Gastroesophageal sphincter (tissue), 4 donors: ENCODE data around the gene HLA-B. TPM values are rescaled to one million over a fixed set of nuclear protein-coding genes. Genes with fewer than 3 reads are reported as not detected.

Source experiments
- ATAC-seq: fragments of 150-250 bp; one replicate; pipeline ENCODE4 v1.9.1; 2016; ENCODE audit warnings: mild to moderate bottlenecking, moderate library complexity
- H3K27ac ChIP-seq, 4 donors: fragments of 200-600 bp; sonication (generic) in 3 of 4; 1 replicate in 3 of 4; 2 replicates in 1 of 4; pipeline ENCODE4 v1.5.1; 2016 to 2019
- H3K27me3 ChIP-seq: fragments of 200-600 bp; sonication (generic); one replicate; pipeline ENCODE4 v1.5.1; 2019
- H3K36me3 ChIP-seq, 2 donors: fragments of 200-600 bp; sonication (generic); one replicate each; pipeline ENCODE4 v1.5.1; 2019; ENCODE audit warnings: control low read depth in 1 of 2
- H3K4me1 ChIP-seq, 3 donors: fragments of 200-600 bp; sonication (generic); 1 replicate in 2 of 3; 2 replicates in 1 of 3; pipeline ENCODE4 v1.5.1; 2016 to 2019; ENCODE audit warnings: control low read depth in 2 of 3
- H3K4me3 ChIP-seq, 2 donors: fragments of 200-600 bp; sonication (generic); one replicate each; pipeline ENCODE4 v1.5.1; 2019; ENCODE audit warnings: mild to moderate bottlenecking in 1 of 2, moderate library complexity in 1 of 2
- H3K9me3 ChIP-seq, 3 donors: fragments of 200-600 bp; sonication (generic); one replicate each; pipeline ENCODE4 v1.5.1; 2017 to 2019; ENCODE audit warnings: control low read depth in 2 of 3
- EP300 ChIP-seq: sonication (generic); formaldehyde crosslinking; IDR thresholded peaks from one replicate; pipeline ENCODE4 v1.6.1; 2017; ENCODE audit warnings: antibody characterized with exemption, mild to moderate bottlenecking
- POLR2A ChIP-seq, 2 donors: fragments of 450-650 bp; IDR thresholded peaks; one replicate each; pipeline ENCODE4 v1.6.1; 2017; ENCODE audit warnings: antibody characterized with exemption in 2 of 2, mild to moderate bottlenecking in 2 of 2, moderate library complexity in 1 of 2
- POLR2AphosphoS5 ChIP-seq: sonication (generic); formaldehyde crosslinking; IDR thresholded peaks from one replicate; pipeline ENCODE4 v1.6.1; 2017; ENCODE audit warnings: antibody characterized with exemption
- WGBS, 2 donors: methylation state at CpG; one replicate each; pipeline ENCODE4 v1.1.5; 2018; ENCODE audit warnings: low coverage in 1 of 2; 5-methylcytosine and 5-hydroxymethylcytosine counted together
- total RNA-seq, 4 donors: library from RNA; depleted of rRNA; stranded (reverse); fragments of >200 nt; gene quantifications; one replicate each; pipeline ENCODE4 v1.1.0, GENCODE V29; 2016
- TF ChIP-seq, protein P1 (sequence below), 4 experiments: fragments of 200-600 bp in 2 of 4; fragments of 450-650 bp in 2 of 4; sonication (generic) in 1 of 4; IDR thresholded peaks; one replicate each; pipeline ENCODE4 v1.5.1; 2017 to 2019; ENCODE audit warnings: antibody characterized with exemption in 4 of 4, mild to moderate bottlenecking in 2 of 4, moderate library complexity in 2 of 4

The HLA-B gene
- total RNA-seq, 4 donors from 2014 or later, result 299 to 991 (median 620) TPM

DNA sequence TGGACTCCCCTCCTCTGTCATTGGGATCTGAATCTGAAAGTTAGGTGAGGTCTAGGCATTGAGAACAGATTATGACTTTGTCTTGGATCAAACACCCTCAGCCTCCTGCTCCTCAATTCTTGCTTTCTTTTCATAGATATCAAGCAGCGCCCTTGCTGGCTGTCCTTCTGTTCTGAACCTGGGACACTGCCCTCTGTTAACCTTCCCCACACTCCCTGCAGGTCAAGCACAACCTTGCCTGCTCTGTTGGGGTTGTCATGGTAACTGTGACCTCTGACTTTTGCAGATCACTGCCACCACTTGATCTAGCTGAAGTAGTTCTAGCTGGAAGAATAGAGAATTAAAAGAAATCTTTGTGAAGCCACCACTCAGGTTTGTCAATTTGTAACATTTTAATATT is 30.0 kb upstream of the HLA-B start:
- H3K4me1 ChIP-seq, result no peaks in the 10 kb centered on the region
- H3K9me3 ChIP-seq, result no peaks in the 10 kb centered on the region
- TF ChIP-seq POLR2A (IDR thresholded peaks at IDR 0.05), result no peak
- TF ChIP-seq EP300, result no peak
- no peak for TF ChIP-seq POLR2AphosphoS5
- TF ChIP-seq, protein P1, sequence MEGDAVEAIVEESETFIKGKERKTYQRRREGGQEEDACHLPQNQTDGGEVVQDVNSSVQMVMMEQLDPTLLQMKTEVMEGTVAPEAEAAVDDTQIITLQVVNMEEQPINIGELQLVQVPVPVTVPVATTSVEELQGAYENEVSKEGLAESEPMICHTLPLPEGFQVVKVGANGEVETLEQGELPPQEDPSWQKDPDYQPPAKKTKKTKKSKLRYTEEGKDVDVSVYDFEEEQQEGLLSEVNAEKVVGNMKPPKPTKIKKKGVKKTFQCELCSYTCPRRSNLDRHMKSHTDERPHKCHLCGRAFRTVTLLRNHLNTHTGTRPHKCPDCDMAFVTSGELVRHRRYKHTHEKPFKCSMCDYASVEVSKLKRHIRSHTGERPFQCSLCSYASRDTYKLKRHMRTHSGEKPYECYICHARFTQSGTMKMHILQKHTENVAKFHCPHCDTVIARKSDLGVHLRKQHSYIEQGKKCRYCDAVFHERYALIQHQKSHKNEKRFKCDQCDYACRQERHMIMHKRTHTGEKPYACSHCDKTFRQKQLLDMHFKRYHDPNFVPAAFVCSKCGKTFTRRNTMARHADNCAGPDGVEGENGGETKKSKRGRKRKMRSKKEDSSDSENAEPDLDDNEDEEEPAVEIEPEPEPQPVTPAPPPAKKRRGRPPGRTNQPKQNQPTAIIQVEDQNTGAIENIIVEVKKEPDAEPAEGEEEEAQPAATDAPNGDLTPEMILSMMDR (IDR thresholded peaks at IDR 0.05), result no peak
- no peaks in the 10 kb centered on the region for H3K36me3 ChIP-seq
- no peaks in the 10 kb centered on the region for H3K27me3 ChIP-seq
- WGBS, 2 donors, result 40 to 88% methylated on average over 1 of the region's 1 CpG
- H3K4me3 ChIP-seq, result no peak overlapping the region
- no peak for ATAC-seq
- H3K27ac ChIP-seq, result no peak overlapping the region

DNA sequence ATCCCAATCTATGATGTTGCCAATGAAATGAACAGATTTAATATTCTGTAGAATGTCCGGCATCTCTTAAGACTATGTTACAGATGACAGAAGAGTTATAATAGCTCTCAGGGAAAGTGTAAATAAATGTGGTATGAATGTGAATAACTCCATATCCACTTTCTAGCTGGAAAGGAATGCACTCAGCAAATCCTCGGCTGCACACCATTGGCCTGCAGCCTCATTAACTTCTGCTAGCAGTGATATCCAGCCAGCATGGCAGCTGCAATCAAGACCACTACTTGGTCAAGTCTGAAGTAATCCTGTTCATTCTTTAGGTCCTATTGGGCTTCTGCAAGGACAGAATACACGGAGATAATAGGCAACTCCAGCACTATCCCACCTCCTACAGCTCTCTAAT is 29.1 kb upstream of the HLA-B start:
- H3K4me3 ChIP-seq, result no peak overlapping the region
- H3K27ac ChIP-seq, result no peak overlapping the region
- TF ChIP-seq EP300, result no peak
- TF ChIP-seq POLR2A (IDR thresholded peaks at IDR 0.05), result no peak
- no peaks in the 10 kb centered on the region for H3K4me1 ChIP-seq
- 51 to 100% methylated on average over 1 to 3 of the region's 3 CpGs for WGBS, 2 donors
- no peaks in the 10 kb centered on the region for H3K36me3 ChIP-seq
- no peaks in the 10 kb centered on the region for H3K27me3 ChIP-seq
- no peaks in the 10 kb centered on the region for H3K9me3 ChIP-seq
- no peak for ATAC-seq

DNA sequence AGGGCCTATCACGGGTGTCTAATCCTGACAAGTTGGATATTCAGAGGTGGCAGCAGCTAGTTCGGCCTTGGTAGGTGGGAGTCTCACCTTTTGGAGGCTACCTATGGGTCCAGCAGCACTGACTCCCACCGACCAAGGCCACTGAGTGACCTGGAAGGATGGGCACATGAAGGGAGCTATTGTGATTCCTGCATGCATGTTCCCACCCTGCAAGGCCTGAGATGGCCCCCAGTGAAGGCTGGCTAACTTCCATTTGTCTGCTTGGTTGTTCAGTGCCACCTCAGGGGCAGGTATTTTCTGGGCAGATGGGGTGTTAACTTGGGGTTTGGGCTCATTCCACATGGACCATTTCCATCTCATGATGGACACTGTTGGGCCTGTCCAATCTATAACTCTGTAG is 28.1 kb upstream of the HLA-B start:
- WGBS, 2 donors, result 40 to 82% methylated on average over 1 to 2 of the region's 3 CpGs
- H3K27ac ChIP-seq, result no peak overlapping the region
- no peaks in the 10 kb centered on the region for H3K4me1 ChIP-seq
- no peak for ATAC-seq
- TF ChIP-seq, protein P1 (IDR thresholded peaks at IDR 0.05), result no peak
- TF ChIP-seq EP300 (no peak), POLR2A (IDR thresholded peaks at IDR 0.05) (no peak), POLR2AphosphoS5 (no peak)
- no peaks in the 10 kb centered on the region for H3K9me3 ChIP-seq
- H3K27me3 ChIP-seq, result peaks cover 4% of the 10 kb centered on the region
- H3K36me3 ChIP-seq, result no peaks in the 10 kb centered on the region
- no peak overlapping the region for H3K4me3 ChIP-seq

DNA sequence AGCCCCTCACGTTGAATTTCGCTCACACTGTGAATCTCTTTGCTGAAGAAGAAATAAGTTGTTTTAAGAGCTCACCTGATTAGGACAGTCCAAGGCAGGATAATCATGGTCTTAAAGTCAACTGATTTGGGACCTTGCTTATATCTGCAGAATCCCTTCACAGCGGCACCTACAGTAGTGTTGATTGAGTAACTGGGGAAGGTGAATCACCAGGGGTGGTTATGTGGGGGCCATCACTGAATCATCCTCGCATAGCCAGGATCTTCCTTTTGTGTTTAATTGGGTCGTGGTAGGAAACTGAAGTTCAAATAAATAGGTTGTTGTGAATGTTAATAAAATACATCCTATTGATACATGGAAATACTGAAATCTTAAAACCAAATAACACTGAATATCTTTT is 26.2 kb upstream of the HLA-B start:
- ATAC-seq, result no peak
- 42 to 64% methylated on average over 3 to 5 of the region's 5 CpGs for WGBS, 2 donors
- no peaks in the 10 kb centered on the region for H3K4me1 ChIP-seq

DNA sequence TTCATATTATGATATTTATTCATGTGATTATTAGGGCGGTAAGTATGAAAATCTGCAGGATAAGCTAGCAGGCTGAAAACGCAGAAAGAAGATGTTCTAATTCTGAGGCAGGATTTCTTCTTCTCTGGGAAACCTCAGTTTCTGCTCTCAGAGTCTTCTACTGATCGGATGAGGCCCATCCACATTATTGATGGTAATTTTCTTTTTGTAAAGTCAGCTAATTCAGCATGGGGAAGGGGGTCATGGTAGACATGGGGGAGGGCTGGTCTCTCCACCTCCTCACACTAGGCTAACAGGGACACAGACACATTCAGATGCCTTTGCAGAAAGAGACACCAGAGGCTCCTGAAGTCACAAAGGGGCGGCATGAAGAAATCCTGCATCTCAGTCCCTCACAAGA is 24.7 kb upstream of the HLA-B start:
- 60 to 79% methylated on average over 3 of the region's 4 CpGs for WGBS, 2 donors
- Histone ChIP-seq H3K27me3 (peaks cover 38% of the 10 kb centered on the region), H3K9me3 (no peaks in the 10 kb centered on the region), H3K4me3 (no peak overlapping the region), H3K27ac (no peak overlapping the region), H3K4me1 (no peaks in the 10 kb centered on the region), H3K36me3 (no peaks in the 10 kb centered on the region)
- ATAC-seq, result no peak
- TF ChIP-seq, protein P1 (IDR thresholded peaks at IDR 0.05), result no peak
- TF ChIP-seq EP300 (no peak), POLR2A (IDR thresholded peaks at IDR 0.05) (no peak), POLR2AphosphoS5 (no peak)

More for the DNA sequence above, 26.2 kb upstream of the HLA-B start:
- Histone ChIP-seq H3K36me3 (no peaks in the 10 kb centered on the region), H3K9me3 (no peaks in the 10 kb centered on the region), H3K27ac (no peak overlapping the region), H3K27me3 (peaks cover 23% of the 10 kb centered on the region), H3K4me3 (no peak overlapping the region)
- TF ChIP-seq EP300, result no peak
- TF ChIP-seq, protein P1 (IDR thresholded peaks at IDR 0.05), result no peak
- no peak for TF ChIP-seq POLR2A (IDR thresholded peaks at IDR 0.05)
- no peak for TF ChIP-seq POLR2AphosphoS5
